Activated B cell treated with CpG ODN at 0.5 μM for 24 hours (primary cell): Measurements from ENCODE around the gene DSCAM. TPM values are rescaled to one million over a fixed set of nuclear protein-coding genes. Genes with fewer than 3 reads are reported as not detected.

Experiments
- ATAC-seq: fragments of 200-7000 bp; cut with Tn5 transposase; one replicate; pipeline ENCODE4 v1.10.0; 2021; ENCODE audit warnings: low read depth, mild to moderate bottlenecking, moderate library complexity
- CTCF ChIA-PET: fragments of 350-600 bp; sonication (Branson Sonifier 250); formaldehyde crosslinking; loops from one replicate; lab custom pipeline; 2021; ENCODE audit warnings: antibody characterized with exemption; lab: Charles Lee
- POLR2A ChIA-PET: fragments of 350-600 bp; sonication (Branson Sonifier 250); formaldehyde crosslinking; loops from one replicate; lab custom pipeline; 2021; ENCODE audit warnings: antibody characterized with exemption; lab: Charles Lee
- DNase-seq: peaks from one replicate; pipeline ENCODE4 v3.0.0; 2022
- H3K27ac Mint-ChIP-seq: one replicate; pipeline ENCODE4 v1.8.0; 2020; ENCODE audit warnings: mixed read lengths
- H3K27me3 Mint-ChIP-seq: one replicate; pipeline ENCODE4 v1.8.0; 2021; ENCODE audit warnings: mixed read lengths
- H3K36me3 Mint-ChIP-seq: one replicate; pipeline ENCODE4 v1.8.0; 2021; ENCODE audit warnings: low read depth, mixed read lengths
- H3K4me1 Mint-ChIP-seq: one replicate; pipeline ENCODE4 v1.8.0; 2021; ENCODE audit warnings: mixed read lengths
- H3K4me3 Mint-ChIP-seq: one replicate; pipeline ENCODE4 v1.8.0; 2020; ENCODE audit warnings: mild to moderate bottlenecking, mixed read lengths
- H3K9me3 Mint-ChIP-seq: one replicate; pipeline ENCODE4 v1.8.0; 2020; ENCODE audit warnings: mixed read lengths
- intact Hi-C: fragments of 100-400 bp; cut with micrococcal nuclease; formaldehyde crosslinking; loops from one replicate; pipeline ENCODE4 v1.15.1; 2024
- total RNA-seq: library from RNA; stranded (reverse); gene quantifications from 2 replicates; pipeline ENCODE4 v1.2.3, GENCODE V29; 2022
- TF ChIP-seq, protein P1 (sequence below): fragments of 200-600 bp; IDR thresholded peaks from one replicate; pipeline ENCODE4 v1.8.0; 2022; ENCODE audit warnings: antibody characterized with exemption, mild to moderate bottlenecking

DSCAM gene
- total RNA-seq, 1 donor from 2014 or later, result not detected

DNA sequence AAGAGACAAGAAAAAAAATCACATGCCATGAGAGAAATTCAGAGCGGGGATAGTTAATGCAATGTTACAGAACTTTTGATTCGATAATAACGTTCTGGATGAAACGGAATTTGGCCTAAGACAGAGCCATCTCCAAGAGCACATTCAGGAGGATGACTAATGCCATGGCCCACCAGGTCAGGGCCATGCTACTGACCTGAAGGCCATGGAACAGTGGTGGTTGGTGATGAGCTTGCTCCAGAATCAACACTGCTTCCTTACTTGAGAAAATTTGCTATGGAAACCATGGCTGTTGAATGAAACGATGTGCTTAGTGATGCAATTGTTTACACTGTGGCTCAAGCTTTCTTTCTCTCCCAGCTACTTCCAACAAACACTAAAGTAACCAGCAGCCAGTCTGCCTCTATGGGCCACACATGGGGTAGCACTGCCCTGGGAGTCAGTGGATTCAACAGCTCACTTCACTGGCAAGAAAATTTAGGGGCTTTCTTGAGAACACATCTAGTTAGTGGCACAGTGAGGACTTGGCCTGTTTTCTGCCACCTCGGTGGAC, 680.6 kb downstream of the DSCAM start:
- TF ChIP-seq, protein P1, sequence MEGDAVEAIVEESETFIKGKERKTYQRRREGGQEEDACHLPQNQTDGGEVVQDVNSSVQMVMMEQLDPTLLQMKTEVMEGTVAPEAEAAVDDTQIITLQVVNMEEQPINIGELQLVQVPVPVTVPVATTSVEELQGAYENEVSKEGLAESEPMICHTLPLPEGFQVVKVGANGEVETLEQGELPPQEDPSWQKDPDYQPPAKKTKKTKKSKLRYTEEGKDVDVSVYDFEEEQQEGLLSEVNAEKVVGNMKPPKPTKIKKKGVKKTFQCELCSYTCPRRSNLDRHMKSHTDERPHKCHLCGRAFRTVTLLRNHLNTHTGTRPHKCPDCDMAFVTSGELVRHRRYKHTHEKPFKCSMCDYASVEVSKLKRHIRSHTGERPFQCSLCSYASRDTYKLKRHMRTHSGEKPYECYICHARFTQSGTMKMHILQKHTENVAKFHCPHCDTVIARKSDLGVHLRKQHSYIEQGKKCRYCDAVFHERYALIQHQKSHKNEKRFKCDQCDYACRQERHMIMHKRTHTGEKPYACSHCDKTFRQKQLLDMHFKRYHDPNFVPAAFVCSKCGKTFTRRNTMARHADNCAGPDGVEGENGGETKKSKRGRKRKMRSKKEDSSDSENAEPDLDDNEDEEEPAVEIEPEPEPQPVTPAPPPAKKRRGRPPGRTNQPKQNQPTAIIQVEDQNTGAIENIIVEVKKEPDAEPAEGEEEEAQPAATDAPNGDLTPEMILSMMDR, result no peak
- ChIA-PET CTCF (no interaction called here), POLR2A (no interaction called here)
- H3K36me3 Mint-ChIP-seq, result no peaks in the 10 kb centered on the region
- H3K9me3 Mint-ChIP-seq, result peaks cover 8% of the 10 kb centered on the region
- H3K27ac Mint-ChIP-seq, result no peak overlapping the region
- H3K4me1 Mint-ChIP-seq, result no peaks in the 10 kb centered on the region
- no peak for DNase-seq
- ATAC-seq, result no peak
- H3K27me3 Mint-ChIP-seq, result no peaks in the 10 kb centered on the region
- intact Hi-C loops, result no loop called here
- no peak overlapping the region for H3K4me3 Mint-ChIP-seq

DNA sequence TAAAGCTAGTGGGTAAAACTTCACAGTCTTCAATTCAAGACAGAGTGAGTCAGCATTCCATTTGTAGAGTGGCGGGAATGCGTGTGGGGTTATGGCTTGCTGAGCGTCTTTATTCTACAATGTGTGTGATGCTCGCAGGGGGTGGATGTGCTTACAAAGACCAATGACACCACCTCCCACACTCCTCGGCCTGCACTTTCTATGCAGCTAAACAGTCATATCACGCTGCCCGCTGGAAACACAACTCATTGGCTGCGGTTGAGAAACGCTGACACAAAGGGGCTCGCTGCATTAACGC, 681.2 kb downstream of the DSCAM start:
- no peaks in the 10 kb centered on the region for H3K4me1 Mint-ChIP-seq
- peaks cover 8% of the 10 kb centered on the region for H3K9me3 Mint-ChIP-seq
- TF ChIP-seq, protein P1, result no peak
- H3K4me3 Mint-ChIP-seq, result no peak overlapping the region
- intact Hi-C loops, result no loop called here
- H3K27me3 Mint-ChIP-seq, result no peaks in the 10 kb centered on the region
- ATAC-seq (no peak), DNase-seq (no peak)
- H3K27ac Mint-ChIP-seq, result no peak overlapping the region
- CTCF ChIA-PET, result no interaction called here
- POLR2A ChIA-PET, result no interaction called here
- no peaks in the 10 kb centered on the region for H3K36me3 Mint-ChIP-seq

DNA sequence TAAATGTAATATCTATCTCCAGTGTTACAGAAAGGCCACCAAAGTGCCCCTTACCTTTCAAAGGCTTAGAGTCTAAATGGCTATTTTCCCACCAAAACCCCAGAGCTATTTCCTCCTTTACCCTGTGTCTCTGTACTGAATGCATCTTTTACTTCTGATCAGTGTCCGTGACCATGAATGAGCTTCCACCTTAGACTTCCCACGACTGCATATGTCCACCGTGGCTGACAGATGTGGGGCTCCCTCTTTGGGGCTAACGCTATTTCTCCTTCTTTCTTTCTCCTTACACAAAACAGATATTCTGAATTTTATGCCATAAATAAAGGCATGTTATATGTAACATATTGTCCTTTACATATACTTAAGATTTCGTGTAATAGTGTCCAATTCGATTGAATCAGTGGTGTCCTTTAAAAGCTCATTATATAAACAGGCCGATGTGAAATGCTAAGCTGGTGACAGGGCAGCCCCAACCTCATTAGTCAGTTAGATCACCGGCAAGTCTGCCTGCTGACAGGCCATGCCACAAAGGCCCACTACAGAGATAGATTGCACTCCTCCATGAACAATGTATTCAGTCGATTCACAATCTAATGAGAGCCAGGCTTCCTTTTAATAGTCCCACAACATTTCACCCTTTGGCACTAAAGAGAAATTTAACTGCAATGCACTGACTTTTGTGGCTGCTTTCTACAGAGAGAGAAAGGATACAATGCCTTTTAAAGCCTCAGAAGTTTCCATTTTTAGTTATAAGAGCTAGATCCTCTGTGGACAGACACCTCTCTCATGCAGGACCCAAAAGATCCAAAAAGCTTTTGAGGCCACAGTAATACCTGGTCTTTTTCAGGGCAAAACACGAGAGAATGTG, 681.8 kb downstream of the DSCAM start:
- ATAC-seq (no peak), DNase-seq (no peak)
- Mint-ChIP-seq H3K9me3 (peaks cover 8% of the 10 kb centered on the region), H3K36me3 (no peaks in the 10 kb centered on the region), H3K27me3 (no peaks in the 10 kb centered on the region), H3K4me1 (no peaks in the 10 kb centered on the region), H3K27ac (no peak overlapping the region), H3K4me3 (no peak overlapping the region)
- intact Hi-C loops, result no loop called here
- CTCF ChIA-PET, result no interaction called here
- TF ChIP-seq, protein P1, result no peak
- POLR2A ChIA-PET, result no interaction called here

DNA sequence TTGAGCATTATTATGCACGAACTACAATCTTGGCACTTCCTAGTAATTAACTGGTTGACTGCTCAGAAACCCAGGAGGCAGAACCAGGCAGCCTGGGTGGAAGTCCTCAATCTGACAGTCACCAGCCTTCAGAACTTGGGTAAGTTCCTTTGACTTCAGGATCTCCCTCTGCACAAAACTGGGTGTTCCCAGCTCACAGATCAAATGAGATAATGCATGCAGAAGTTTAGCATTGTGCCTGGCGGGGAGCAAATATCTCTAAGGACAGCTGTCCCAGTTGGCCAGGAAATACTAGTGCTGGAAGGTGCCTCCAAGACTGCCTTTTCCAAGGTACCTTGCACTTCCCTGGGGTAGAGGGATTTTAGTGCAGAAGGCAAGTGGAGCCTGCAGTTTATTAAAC, 684.9 kb downstream of the DSCAM start:
- TF ChIP-seq, protein P1, result no peak
- no peak for ATAC-seq
- CTCF ChIA-PET, result no interaction called here
- intact Hi-C loops, result no loop called here
- H3K4me3 Mint-ChIP-seq, result no peak overlapping the region
- H3K9me3 Mint-ChIP-seq, result no peaks in the 10 kb centered on the region
- no peaks in the 10 kb centered on the region for H3K36me3 Mint-ChIP-seq
- no peaks in the 10 kb centered on the region for H3K27me3 Mint-ChIP-seq
- no peak for DNase-seq
- no peaks in the 10 kb centered on the region for H3K4me1 Mint-ChIP-seq
- POLR2A ChIA-PET, result no interaction called here
- no peak overlapping the region for H3K27ac Mint-ChIP-seq

DNA sequence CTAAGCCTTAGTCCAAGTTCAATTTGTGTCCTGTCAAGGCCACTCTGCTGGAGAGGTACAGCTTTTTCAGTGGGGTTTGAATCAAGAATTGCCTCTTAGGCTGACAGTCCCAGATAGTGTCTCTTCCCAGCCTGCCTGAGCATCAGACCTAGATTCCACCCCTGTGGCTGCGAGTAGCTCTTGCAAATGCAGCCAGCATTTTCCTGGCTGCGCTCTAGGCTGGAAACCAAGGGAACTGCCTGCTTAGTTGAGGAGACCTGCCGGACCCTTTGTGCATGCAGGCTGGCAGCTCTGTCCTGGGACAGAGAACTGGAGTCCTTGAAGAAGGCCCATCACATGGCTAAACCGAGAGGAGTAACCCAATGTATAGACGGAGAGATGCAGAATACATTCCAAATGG, 686.0 kb downstream of the DSCAM start:
- Mint-ChIP-seq H3K9me3 (no peaks in the 10 kb centered on the region), H3K27me3 (no peaks in the 10 kb centered on the region), H3K4me3 (no peak overlapping the region), H3K36me3 (no peaks in the 10 kb centered on the region), H3K4me1 (no peaks in the 10 kb centered on the region), H3K27ac (no peak overlapping the region)
- ATAC-seq, result no peak
- TF ChIP-seq, protein P1, result no peak
- ChIA-PET POLR2A (no interaction called here), CTCF (no interaction called here)
- no peak for DNase-seq
- intact Hi-C loops, result no loop called here
